Endothelial cell of umbilical vein (primary cell): Measurements from ENCODE around the gene DNAJC6. TPM values are rescaled to one million over a fixed set of nuclear protein-coding genes. Genes with fewer than 3 reads are reported as not detected.

Experiments
- BruUV-seq: library from RNA; stranded (reverse); fragments of 400-500 nt; replicated peaks from 2 replicates; lab custom pipeline; 2021; lab: Mats Ljungman, UMichigan
- CTCF ChIA-PET: fragments of 300-600, 350-600 bp; sonication (Branson Sonifier 250); formaldehyde crosslinking; loops from one replicate; lab custom pipeline; 2021; ENCODE audit warnings: antibody characterized with exemption, inconsistent platforms; lab: Charles Lee
- POLR2A ChIA-PET: fragments of 300-600, 350-600 bp; sonication (Branson Sonifier 250); formaldehyde crosslinking; loops from one replicate; lab custom pipeline; 2021; ENCODE audit warnings: antibody characterized with exemption, inconsistent platforms; lab: Charles Lee
- DNase-seq: peaks from one replicate; pipeline ENCODE4 v3.0.0-alpha.2; 2011; ENCODE audit warnings: low read depth, low spot score
- FAIRE-seq: peaks from 2 replicates; lab custom pipeline; 2011; peaks lifted over from hg19 to GRCh38; lab: Jason Lieb, UNC
- H2AFZ ChIP-seq: 2 replicates; pipeline ENCODE4 v1.6.0; 2012; ENCODE audit warnings: low read depth, low read length, control low read depth, inconsistent platforms
- H3K27ac ChIP-seq: 2 replicates; pipeline ENCODE4 v1.5.1; 2011; ENCODE audit warnings: low read depth, mild to moderate bottlenecking, control low read depth, low read length, moderate library complexity; ENCODE audit not compliant: insufficient read depth
- H3K27me3 ChIP-seq, 2 experiments: 2 replicates each; pipeline versions ENCODE4 v1.6.0 to v1.6.1; 2011; ENCODE audit warnings: low read length in 2 of 2, mixed read lengths in 1 of 2; ENCODE audit not compliant: control insufficient read depth in 2 of 2, insufficient read depth in 2 of 2
- H3K36me3 ChIP-seq, 2 experiments: 2 replicates in 1 of 2; 3 replicates in 1 of 2; pipeline ENCODE4 v1.5.1; 2011; ENCODE audit warnings: low read length in 2 of 2, mild to moderate bottlenecking in 1 of 2, moderate library complexity in 1 of 2; ENCODE audit not compliant: control insufficient read depth in 2 of 2, insufficient read depth in 2 of 2; ENCODE audit errors: extremely low read depth in 1 of 2
- H3K4me1 ChIP-seq: 3 replicates; pipeline ENCODE4 v1.5.1; 2011; ENCODE audit warnings: mild to moderate bottlenecking, low read length; ENCODE audit not compliant: control insufficient read depth, insufficient read depth; ENCODE audit errors: extremely low read depth
- H3K4me2 ChIP-seq: 2 replicates; pipeline ENCODE4 v1.6.1; 2011; ENCODE audit warnings: low read length, control low read depth, mixed read lengths; ENCODE audit not compliant: insufficient read depth
- H3K4me3 ChIP-seq, 3 experiments: fragments of 200-600 bp in 1 of 3; sonication (generic), shearing (Covaris generic) in 1 of 3; replicated peaks in 1 of 3; 2 replicates each; pipeline ENCODE4 v1.5.1; 2011 to 2016; ENCODE audit warnings: control low read depth in 3 of 3, low read length in 3 of 3, mild to moderate bottlenecking in 2 of 3, inconsistent platforms in 1 of 3, low read depth in 1 of 3, moderate library complexity in 1 of 3; ENCODE audit not compliant: insufficient read depth in 1 of 3
- H3K79me2 ChIP-seq: 2 replicates; pipeline ENCODE4 v1.6.0; 2012; ENCODE audit warnings: low read length, inconsistent platforms; ENCODE audit not compliant: control insufficient read depth, insufficient read depth
- H3K9ac ChIP-seq: replicated peaks from 2 replicates; pipeline ENCODE3; 2011; ENCODE audit warnings: low read length, control low read depth; ENCODE audit not compliant: insufficient read depth; ENCODE audit errors: extremely low read depth
- H3K9me1 ChIP-seq: replicated peaks from 3 replicates; pipeline ENCODE4 v1.6.0; 2011; ENCODE audit warnings: mild to moderate bottlenecking, low read length; ENCODE audit not compliant: control insufficient read depth, insufficient read depth; ENCODE audit errors: extremely low read depth
- H3K9me3 ChIP-seq: replicated peaks from 2 replicates; pipeline ENCODE4 v1.5.1; 2012; ENCODE audit warnings: low read length, inconsistent platforms; ENCODE audit not compliant: control insufficient read depth, insufficient read depth
- H4K20me1 ChIP-seq: replicated peaks from 2 replicates; pipeline ENCODE3; 2011; ENCODE audit warnings: mild to moderate bottlenecking, low read length; ENCODE audit not compliant: control insufficient read depth, insufficient read depth; ENCODE audit errors: extremely low read depth
- CTCF ChIP-seq, 2 donors: IDR thresholded peaks; 1 replicate in 1 of 2; 2 replicates in 1 of 2; pipeline ENCODE4 v1.5.1; 2011; ENCODE audit warnings: low read length in 2 of 2, mild to moderate bottlenecking in 2 of 2, moderate library complexity in 2 of 2, control low read depth in 1 of 2, inconsistent platforms in 1 of 2, low read depth in 1 of 2; ENCODE audit not compliant: insufficient read depth in 1 of 2; ENCODE audit errors: extremely low read depth in 1 of 2
- EZH2 ChIP-seq: IDR thresholded peaks from 2 replicates; pipeline ENCODE4 v1.6.1; 2012; ENCODE audit warnings: borderline replicate concordance, low read depth, mild to moderate bottlenecking, moderate library complexity, low read length, inconsistent platforms; ENCODE audit not compliant: severe bottlenecking
- FOS ChIP-seq: IDR thresholded peaks from 2 replicates; pipeline ENCODE4 v1.6.1; 2011; ENCODE audit warnings: mild to moderate bottlenecking, low read length, moderate library complexity, borderline replicate concordance; ENCODE audit not compliant: insufficient read depth
- GATA2 ChIP-seq: IDR thresholded peaks from 2 replicates; pipeline ENCODE4 v1.7.0; 2011; ENCODE audit warnings: low read depth, mild to moderate bottlenecking, moderate library complexity, mixed read lengths, low read length; ENCODE audit not compliant: insufficient read length, insufficient read depth
- JUN ChIP-seq: IDR thresholded peaks from 2 replicates; pipeline ENCODE4 v1.6.1; 2011; ENCODE audit warnings: borderline replicate concordance, low read depth; ENCODE audit not compliant: insufficient read length, insufficient read depth
- MAX ChIP-seq: IDR thresholded peaks from 2 replicates; pipeline ENCODE4 v1.6.1; 2011; ENCODE audit not compliant: insufficient read depth, insufficient read length
- MYC ChIP-seq: IDR thresholded peaks from one replicate; pipeline ENCODE4 v1.6.1; 2011; ENCODE audit warnings: mild to moderate bottlenecking, low read depth, low read length
- POLR2A ChIP-seq: IDR thresholded peaks from 2 replicates; pipeline ENCODE4 v1.6.1; 2012; ENCODE audit warnings: low read depth, mild to moderate bottlenecking, control low read depth, low read length
- POLR2AphosphoS5 ChIP-seq: IDR thresholded peaks from 2 replicates; pipeline ENCODE4 v1.6.1; 2012; ENCODE audit warnings: low read depth, mild to moderate bottlenecking, control low read depth, low read length, moderate library complexity; ENCODE audit not compliant: insufficient read depth
- dilution Hi-C: fragments of 300-500 bp; cut with MboI; formaldehyde crosslinking; loops from one replicate; pipeline ENCODE4 v1.15.0; 2019; ENCODE audit warnings: low sequenced_read_pairs; ENCODE audit not compliant: extremely low pct_ligation_motif_present
- intact Hi-C: fragments of 100-400 bp; cut with micrococcal nuclease; formaldehyde crosslinking; loops from one replicate; pipeline ENCODE4 v1.10.0; 2022
- polyA plus RNA-seq, 4 experiments: library from polyadenylated mRNA; depleted of rRNA in 3 of 4; stranded (reverse) in 3 of 4; unstranded in 1 of 4; fragments of >200 nt; gene quantifications; 2 replicates each; pipeline versions ENCODE4 v1.2.1 to v1.2.3, GENCODE V29; 2011 to 2012; ENCODE audit warnings: missing spikeins in 1 of 4
- total RNA-seq: library from RNA; stranded (reverse); gene quantifications from 2 replicates; pipeline ENCODE4 v1.2.3, GENCODE V29; 2021

DNAJC6 gene
- total and polyA plus RNA-seq, 2 donors (not counting 3 experiments of a cell fraction or from before 2014, with no cell fraction given): 2.3 to 4.9 TPM

DNA sequence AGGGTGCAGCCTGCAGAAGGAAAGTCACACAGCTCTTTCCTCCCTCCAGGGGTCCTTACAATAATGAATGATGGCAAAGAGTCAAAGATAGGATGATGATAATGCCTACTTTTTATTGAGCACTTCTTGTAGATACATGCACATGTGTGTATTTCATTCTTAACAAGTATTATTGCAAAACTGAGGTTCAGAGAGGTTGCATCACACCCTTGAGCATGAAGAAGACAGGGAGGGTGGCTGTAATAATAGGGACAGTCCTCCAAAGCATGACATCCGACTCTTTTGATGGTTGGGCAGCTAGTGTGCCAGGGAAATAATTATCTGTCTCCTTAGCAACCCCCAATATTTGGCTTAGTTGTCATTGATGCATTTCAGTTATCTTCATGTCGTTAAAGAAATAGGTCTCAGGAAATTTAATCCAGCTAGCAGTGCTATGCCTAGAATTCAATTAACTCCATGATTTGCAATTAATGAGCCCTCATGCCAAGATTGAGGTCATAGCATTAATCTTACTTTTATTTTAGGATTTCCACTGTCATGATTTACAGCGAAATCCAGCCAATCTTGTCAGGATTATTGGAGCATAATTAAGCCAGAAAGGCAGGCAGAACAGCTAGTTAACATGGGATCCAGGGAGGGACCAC, 35.0 kb downstream of the DNAJC6 start:
- Histone ChIP-seq H2AFZ (no peak overlapping the region), H3K9ac (no peak overlapping the region), H3K9me3 (no peaks in the 10 kb centered on the region), H3K9me1 (no peaks in the 10 kb centered on the region), H3K27ac (no peak overlapping the region), H3K36me3 (no peaks in the 10 kb centered on the region), H4K20me1 (no peaks in the 10 kb centered on the region), H3K27me3 (no peaks in the 10 kb centered on the region), H3K79me2 (no peaks in the 10 kb centered on the region), H3K4me2 (no peak overlapping the region), H3K4me1 (no peaks in the 10 kb centered on the region), H3K4me3 (no peak overlapping the region)
- TF ChIP-seq POLR2AphosphoS5 (no peak), GATA2 (no peak), EZH2 (no peak), FOS (no peak), MYC (no peak), POLR2A (no peak), CTCF (IDR thresholded peaks at IDR 0.05; ENCODE audit: extremely low read depth in 1 of 2, insufficient read depth in 1 of 2, low read depth in 1 of 2, low read length in 2 of 2) (no peak), JUN (no peak), MAX (no peak)
- FAIRE-seq (no peak), DNase-seq (no peak)
- intact Hi-C loops (no loop called here), dilution Hi-C loops (no loop called here)
- BruUV-seq: no TSS peak
- POLR2A ChIA-PET: no interaction called here
- CTCF ChIA-PET: no interaction called here
